Measurements from ENCODE around the gene FBXO24. TPM values are rescaled to one million over a fixed set of nuclear protein-coding genes. Genes with fewer than 3 reads are reported as not detected.

The FBXO24 gene
- total and polyA plus RNA-seq, 2 experiments from 2014 or later = 1.1 to 1.6 TPM

GRCh38 chr7:100568896-100569844 lies 17.0 kb upstream of the FBXO24 start:
- Histone ChIP-seq H4K20me1 (ENCODE audit: insufficient read depth, poor library complexity, severe bottlenecking) (no peaks in the 10 kb centered on the region), H3K4me3 (no peak overlapping the region), H3K27ac (peak overlapping the region; percentile 70), H2AFZ (peak overlapping the region; percentile 54), H3K4me2 (peak overlapping the region; percentile 94), H3K9me2 (replicated peaks; ENCODE audit: insufficient read depth) (no peaks in the 10 kb centered on the region), H3K36me3 (replicated peaks; ENCODE audit: insufficient read depth, low read depth) (no peaks in the 10 kb centered on the region), H3K4me1 (ENCODE audit: insufficient read depth) (peaks cover 44% of the 10 kb centered on the region), H3K79me2 (no peaks in the 10 kb centered on the region), H3K9me3 (ENCODE audit: low read depth) (no peaks in the 10 kb centered on the region), H3K27me3 (no peaks in the 10 kb centered on the region)
- peak; percentile 80 for DNase-seq (ENCODE audit: low spot score)
- 26% methylated on average over 33 of the region's 36 CpGs for WGBS (ENCODE audit: low lambda C conversion rate, missing lambda C conversion rate)
- TF ChIP-seq CTCF (IDR thresholded peaks at IDR 0.05; ENCODE audit: poor library complexity) (peak; percentile 20), EZH2phosphoT487 (IDR thresholded peaks at IDR 0.05; ENCODE audit: low read depth, severe bottlenecking, unreplicated experiment) (no peak), EZH2 (IDR thresholded peaks at IDR 0.05; ENCODE audit: borderline replicate concordance) (no peak)

GRCh38 chr7:100570954-100571828 lies 14.9 kb upstream of the FBXO24 start:
- Histone ChIP-seq H3K9me3 (ENCODE audit: low read depth) (no peaks in the 10 kb centered on the region), H3K79me2 (no peaks in the 10 kb centered on the region), H3K27me3 (no peaks in the 10 kb centered on the region), H3K4me2 (peak overlapping the region; percentile 51), H2AFZ (no peak overlapping the region), H3K27ac (peak overlapping the region; percentile 77), H3K4me1 (ENCODE audit: insufficient read depth) (peaks cover 44% of the 10 kb centered on the region), H3K36me3 (replicated peaks; ENCODE audit: insufficient read depth, low read depth) (no peaks in the 10 kb centered on the region), H3K4me3 (no peak overlapping the region), H3K9me2 (replicated peaks; ENCODE audit: insufficient read depth) (no peaks in the 10 kb centered on the region), H4K20me1 (ENCODE audit: insufficient read depth, poor library complexity, severe bottlenecking) (no peaks in the 10 kb centered on the region)
- WGBS (ENCODE audit: low lambda C conversion rate, missing lambda C conversion rate) = 59% methylated on average over 20 of the region's 26 CpGs
- TF ChIP-seq CTCF (IDR thresholded peaks at IDR 0.05; ENCODE audit: poor library complexity) = no peak
- DNase-seq (ENCODE audit: low spot score) = peak; percentile 80

GRCh38 chr7:100571829-100572116 lies 14.4 kb upstream of the FBXO24 start:
- Histone ChIP-seq H3K9me3 (ENCODE audit: low read depth) (no peaks in the 10 kb centered on the region), H3K9me2 (replicated peaks; ENCODE audit: insufficient read depth) (no peaks in the 10 kb centered on the region), H4K20me1 (ENCODE audit: insufficient read depth, poor library complexity, severe bottlenecking) (no peaks in the 10 kb centered on the region), H3K4me3 (no peak overlapping the region), H3K79me2 (no peaks in the 10 kb centered on the region), H3K27ac (peak overlapping the region; percentile 77), H2AFZ (no peak overlapping the region), H3K27me3 (no peaks in the 10 kb centered on the region), H3K4me1 (ENCODE audit: insufficient read depth) (peaks cover 41% of the 10 kb centered on the region), H3K36me3 (replicated peaks; ENCODE audit: insufficient read depth, low read depth) (no peaks in the 10 kb centered on the region), H3K4me2 (peak overlapping the region; percentile 51)
- DNase-seq (ENCODE audit: low spot score) = peak; percentile 66
- no peak for TF ChIP-seq EZH2 (IDR thresholded peaks at IDR 0.05; ENCODE audit: borderline replicate concordance)
- TF ChIP-seq EZH2phosphoT487 (IDR thresholded peaks at IDR 0.05; ENCODE audit: low read depth, severe bottlenecking, unreplicated experiment) = no peak
- TF ChIP-seq CTCF (IDR thresholded peaks at IDR 0.05; ENCODE audit: poor library complexity) = no peak
- WGBS (ENCODE audit: low lambda C conversion rate, missing lambda C conversion rate) = 78% methylated on average over 2 of the region's 2 CpGs

All from hepatocyte (in vitro differentiated cells).